Endothelial cell (in vitro differentiated cells): ENCODE results near the gene GPR141. TPM values are rescaled to one million over a fixed set of nuclear protein-coding genes. Genes with fewer than 3 reads are reported as not detected.
"Not testable (repeated sequence)": the region's sequence is repeated elsewhere in the genome, so short reads cannot be mapped to it uniquely, and the experiment has no call there.

ENCODE experiments used
- DNase-seq: peaks from one replicate; pipeline ENCODE4 v3.0.0; 2021; ENCODE audit warnings: low spot score
- H3K27ac Mint-ChIP-seq: one replicate; pipeline ENCODE4 v1.8.0; 2021; ENCODE audit warnings: mixed read lengths, inconsistent platforms; ENCODE audit not compliant: unreplicated experiment
- H3K27me3 Mint-ChIP-seq: one replicate; pipeline ENCODE4 v1.8.0; 2021; ENCODE audit warnings: mild to moderate bottlenecking, moderate library complexity, mixed read lengths, inconsistent platforms; ENCODE audit not compliant: unreplicated experiment
- H3K36me3 Mint-ChIP-seq: one replicate; pipeline ENCODE4 v1.8.0; 2021; ENCODE audit warnings: mild to moderate bottlenecking, low read depth, mixed read lengths, inconsistent platforms; ENCODE audit not compliant: unreplicated experiment
- H3K4me1 Mint-ChIP-seq: one replicate; pipeline ENCODE4 v1.8.0; 2021; ENCODE audit warnings: mild to moderate bottlenecking, mixed read lengths, inconsistent platforms; ENCODE audit not compliant: unreplicated experiment
- H3K4me3 Mint-ChIP-seq: one replicate; pipeline ENCODE4 v1.8.0; 2021; ENCODE audit warnings: mild to moderate bottlenecking, mixed read lengths, inconsistent platforms; ENCODE audit not compliant: unreplicated experiment
- H3K9me3 Mint-ChIP-seq: one replicate; pipeline ENCODE4 v1.8.0; 2021; ENCODE audit warnings: mixed read lengths, inconsistent platforms; ENCODE audit not compliant: unreplicated experiment
- CTCF ChIP-seq: fragments of 200-600 bp; sonication (generic); IDR thresholded peaks from one replicate; pipeline ENCODE4 v1.5.0; 2021; ENCODE audit warnings: antibody characterized with exemption; ENCODE audit not compliant: unreplicated experiment
- total RNA-seq: library from RNA; stranded (reverse); fragmentation: NEBNext Ultra II Directional; extraction: Animal tissue kit (Norgen Biotek cat#: 25700); gene quantifications from one replicate; pipeline ENCODE4 v1.2.1, GENCODE V29; 2021; ENCODE audit not compliant: unreplicated experiment

The GPR141 gene
- total RNA-seq, 1 donor from 2014 or later, result not detected

DNA sequence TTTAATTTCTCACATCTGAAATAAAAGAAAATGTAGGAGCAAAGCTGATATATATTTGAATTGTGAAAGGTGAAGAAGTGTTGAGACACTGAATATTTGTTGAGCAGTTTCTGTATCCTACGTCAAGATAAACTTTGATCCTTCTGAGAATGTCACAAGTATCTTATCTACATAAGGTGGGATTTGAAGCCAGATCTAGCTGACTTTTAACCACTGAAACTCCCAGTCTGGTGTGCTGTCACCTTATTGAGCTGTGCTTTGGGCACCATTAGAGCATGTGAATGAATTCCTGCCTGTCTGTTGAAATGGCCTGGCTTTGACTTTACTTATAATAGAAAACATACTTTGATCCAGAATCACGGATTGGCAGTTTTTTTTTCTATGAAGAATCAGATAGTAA is 15.2 kb downstream of the GPR141 start:
- no peak overlapping the region for H3K4me3 Mint-ChIP-seq
- no peaks in the 10 kb centered on the region for H3K36me3 Mint-ChIP-seq
- H3K27me3 Mint-ChIP-seq, result peaks cover 1% of the 10 kb centered on the region
- no peak overlapping the region for H3K27ac Mint-ChIP-seq
- no peak for DNase-seq
- H3K4me1 Mint-ChIP-seq, result peaks cover 16% of the 10 kb centered on the region
- TF ChIP-seq CTCF, result no peak
- H3K9me3 Mint-ChIP-seq, result no peaks in the 10 kb centered on the region

DNA sequence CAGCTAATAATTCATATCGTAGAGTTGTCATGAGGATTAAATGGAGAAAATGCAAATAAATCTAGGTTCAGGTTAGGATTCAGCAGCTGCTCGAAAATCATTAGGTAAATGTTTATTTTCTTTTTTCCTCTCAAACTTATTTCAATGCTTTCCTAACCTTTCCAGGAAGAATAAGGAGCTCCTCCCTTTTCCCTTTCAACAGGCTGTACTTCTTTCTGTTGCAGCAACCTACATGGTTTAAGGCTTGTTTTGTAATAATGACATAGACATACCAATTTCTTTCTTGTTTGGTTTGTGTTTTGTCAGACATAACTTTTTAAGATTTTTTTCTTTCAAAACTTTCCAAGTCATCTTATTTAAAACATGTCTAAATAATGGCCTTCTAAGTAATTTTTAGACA is 18.2 kb downstream of the GPR141 start:
- DNase-seq, result no peak
- Mint-ChIP-seq H3K4me1 (peaks cover 29% of the 10 kb centered on the region), H3K9me3 (no peaks in the 10 kb centered on the region), H3K4me3 (no peak overlapping the region), H3K27me3 (peaks cover 1% of the 10 kb centered on the region), H3K36me3 (no peaks in the 10 kb centered on the region), H3K27ac (no peak overlapping the region)
- no peak for TF ChIP-seq CTCF

GRCh38 chr7:37703361-37703760 is 19.8 kb downstream of the GPR141 start:
- DNase-seq, result no peak
- peaks cover 41% of the 10 kb centered on the region for H3K4me1 Mint-ChIP-seq
- H3K36me3 Mint-ChIP-seq, result no peaks in the 10 kb centered on the region
- H3K9me3 Mint-ChIP-seq, result no peaks in the 10 kb centered on the region
- no peak for TF ChIP-seq CTCF
- no peak overlapping the region for H3K4me3 Mint-ChIP-seq
- H3K27me3 Mint-ChIP-seq, result peaks cover 1% of the 10 kb centered on the region
- no peak overlapping the region for H3K27ac Mint-ChIP-seq

DNA sequence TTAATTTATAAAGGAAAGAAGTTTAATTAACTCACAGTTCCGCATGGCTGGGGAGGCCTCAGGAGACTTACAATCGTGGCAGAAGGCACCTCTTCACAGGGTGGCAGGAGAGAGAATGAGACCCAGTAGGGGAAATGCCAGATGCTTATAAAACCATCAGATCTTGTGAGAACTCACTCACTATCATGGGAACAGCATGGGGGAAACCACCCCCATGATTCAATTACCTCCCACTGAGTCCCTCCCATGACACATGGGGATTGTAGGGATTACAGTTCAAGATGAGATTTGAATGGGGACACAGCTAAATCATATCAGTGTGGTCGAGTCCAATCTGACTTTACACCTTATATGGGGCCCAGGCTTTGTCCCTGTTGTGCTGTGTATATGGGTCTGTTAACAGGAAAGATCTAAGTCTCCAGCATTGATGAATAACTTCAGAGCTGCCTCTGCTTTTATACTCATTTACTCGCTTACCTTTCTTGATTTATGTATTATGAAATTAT is 20.8 kb downstream of the GPR141 start:
- H3K4me1 Mint-ChIP-seq, result peaks cover 41% of the 10 kb centered on the region
- H3K27ac Mint-ChIP-seq, DNase-seq, H3K36me3 Mint-ChIP-seq, H3K9me3 Mint-ChIP-seq, H3K27me3 Mint-ChIP-seq, H3K4me3 Mint-ChIP-seq: not testable (repeated sequence)

- TF ChIP-seq CTCF, result no peak
- DNase-seq, result no peak
- peak overlapping the region; percentile 88 for H3K27ac Mint-ChIP-seq
- no peak overlapping the region for H3K4me3 Mint-ChIP-seq
- no peaks in the 10 kb centered on the region for H3K9me3 Mint-ChIP-seq
- peaks cover 1% of the 10 kb centered on the region for H3K27me3 Mint-ChIP-seq
- H3K4me1 Mint-ChIP-seq, result peaks cover 41% of the 10 kb centered on the region
- no peaks in the 10 kb centered on the region for H3K36me3 Mint-ChIP-seq
Measured at GRCh38 chr7:37705976-37706375, 22.4 kb downstream of the GPR141 start.

DNA sequence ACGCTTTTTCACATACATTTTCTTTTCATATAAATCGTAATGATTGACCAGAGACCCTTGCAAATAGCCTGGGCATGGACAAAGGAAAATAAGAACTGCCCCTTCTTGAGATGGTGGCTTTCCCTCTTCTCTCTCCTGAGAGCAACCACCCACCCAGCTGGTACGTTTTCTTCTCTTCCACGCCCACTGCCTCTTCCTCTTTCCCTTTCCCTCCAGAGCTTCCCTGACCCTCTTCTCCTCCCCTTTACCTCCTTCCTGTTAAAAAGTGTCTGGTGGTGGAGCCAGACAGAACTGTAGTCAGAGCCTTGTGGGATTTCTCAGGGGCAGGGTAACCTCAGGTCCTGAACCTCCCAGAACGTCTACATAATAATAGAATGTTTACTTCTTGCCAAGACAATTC is 23.2 kb downstream of the GPR141 start:
- Mint-ChIP-seq H3K36me3 (no peaks in the 10 kb centered on the region), H3K4me3 (no peak overlapping the region), H3K27ac (no peak overlapping the region), H3K27me3 (peaks cover 1% of the 10 kb centered on the region), H3K9me3 (no peaks in the 10 kb centered on the region), H3K4me1 (peaks cover 40% of the 10 kb centered on the region)
- DNase-seq, result no peak
- no peak for TF ChIP-seq CTCF
